Measurements from ENCODE around the gene KIF26A. TPM values are rescaled to one million over a fixed set of nuclear protein-coding genes. Genes with fewer than 3 reads are reported as not detected.

KIF26A gene
- total RNA-seq, 1 donor from 2014 or later, result 0.26 TPM

GRCh38 chr14:104096751-104097700, 41.4 kb upstream of the KIF26A start:
- no peaks in the 10 kb centered on the region for H3K27me3 ChIP-seq (ENCODE audit: control insufficient read depth, insufficient read depth, low read length)
- FAIRE-seq, result no peak
- TF ChIP-seq CTCF (IDR thresholded peaks at IDR 0.05; ENCODE audit: insufficient read depth, low read length, severe bottlenecking), result peak; percentile 54
- no peak overlapping the region for H3K4me3 ChIP-seq (ENCODE audit: low read depth, low read length)
- no peaks in the 10 kb centered on the region for H3K36me3 ChIP-seq (ENCODE audit: control insufficient read depth, insufficient read depth, low read length)
- DNase-seq (ENCODE audit: low read depth), result no peak

GRCh38 chr14:104098272-104099095, 39.9 kb upstream of the KIF26A start:
- FAIRE-seq (no peak), DNase-seq (ENCODE audit: low read depth) (no peak)
- Histone ChIP-seq H3K4me3 (ENCODE audit: low read depth, low read length) (no peak overlapping the region), H3K27me3 (ENCODE audit: control insufficient read depth, insufficient read depth, low read length) (no peaks in the 10 kb centered on the region), H3K36me3 (ENCODE audit: control insufficient read depth, insufficient read depth, low read length) (no peaks in the 10 kb centered on the region)
- TF ChIP-seq CTCF (IDR thresholded peaks at IDR 0.05; ENCODE audit: insufficient read depth, low read length, severe bottlenecking), result no peak

- Histone ChIP-seq H3K4me3 (ENCODE audit: low read depth, low read length) (no peak overlapping the region), H3K27me3 (ENCODE audit: control insufficient read depth, insufficient read depth, low read length) (no peaks in the 10 kb centered on the region), H3K36me3 (ENCODE audit: control insufficient read depth, insufficient read depth, low read length) (no peaks in the 10 kb centered on the region)
- FAIRE-seq (no peak), DNase-seq (ENCODE audit: low read depth) (no peak)
- TF ChIP-seq CTCF (IDR thresholded peaks at IDR 0.05; ENCODE audit: insufficient read depth, low read length, severe bottlenecking), result no peak
These were observed 39.0 kb upstream of the KIF26A start for GRCh38 chr14:104099096-104100041.

DNA sequence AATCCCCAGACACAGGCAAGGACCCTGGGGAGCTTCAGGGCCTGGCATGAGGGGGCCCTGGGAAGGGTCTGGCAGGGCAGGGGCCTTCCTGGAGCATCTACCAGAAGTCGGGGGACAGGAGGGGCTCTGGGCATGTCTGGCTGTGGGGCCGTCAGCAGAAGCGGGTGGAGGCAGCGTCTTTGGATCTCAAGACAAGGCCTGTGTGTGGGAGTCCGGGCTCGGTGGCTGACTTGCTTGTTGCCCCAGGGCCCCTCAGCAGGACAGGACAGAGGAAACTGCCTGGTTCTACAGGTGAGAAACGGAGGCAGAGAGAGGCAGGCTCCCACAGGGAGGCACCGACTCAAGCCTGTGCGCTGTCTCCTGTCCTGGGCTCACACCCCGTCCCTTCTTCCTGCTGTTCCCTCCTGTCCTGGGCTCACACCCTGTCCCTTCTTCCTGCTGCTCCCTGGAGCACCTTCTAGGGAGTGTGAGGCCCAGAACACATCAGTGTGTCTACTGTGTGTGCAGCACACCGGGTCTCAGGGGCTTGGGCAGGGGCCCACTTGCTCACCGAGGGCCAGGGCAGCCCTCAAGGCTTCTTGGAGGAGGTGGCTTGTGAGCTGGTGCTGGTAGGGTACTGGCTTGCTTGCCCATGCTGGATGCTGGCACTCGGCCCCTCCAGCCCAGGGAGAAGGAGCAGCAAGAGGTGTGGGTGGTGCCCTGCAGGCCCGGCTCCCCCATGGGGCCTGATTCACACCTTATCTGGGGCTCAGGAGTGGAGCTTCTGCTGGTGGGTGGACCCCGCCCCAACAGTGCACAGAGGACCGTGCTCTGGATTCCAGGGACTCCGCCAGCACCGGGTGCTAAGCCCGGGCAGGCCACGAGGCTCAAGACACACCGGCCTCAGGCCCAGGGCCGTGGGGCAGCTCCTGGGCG, 38.0 kb upstream of the KIF26A start:
- Histone ChIP-seq H3K36me3 (ENCODE audit: control insufficient read depth, insufficient read depth, low read length) (no peaks in the 10 kb centered on the region), H3K4me3 (ENCODE audit: low read depth, low read length) (no peak overlapping the region), H3K27me3 (ENCODE audit: control insufficient read depth, insufficient read depth, low read length) (no peaks in the 10 kb centered on the region)
- DNase-seq (ENCODE audit: low read depth) (peak; percentile 33), FAIRE-seq (no peak)
- TF ChIP-seq CTCF (IDR thresholded peaks at IDR 0.05; ENCODE audit: insufficient read depth, low read length, severe bottlenecking), result no peak

Data from bronchial epithelial cell (primary cell).